ENCODE measurements around the gene TXNRD1.
"Not testable (repeated sequence)": the region's sequence is repeated elsewhere in the genome, so short reads cannot be mapped to it uniquely, and the experiment has no call there.

TXNRD1 gene

GRCh38 chr12:104197264-104197663 is 18.3 kb upstream of the TXNRD1 start:
- no peak for DNase-seq (ENCODE audit: low spot score)

GRCh38 chr12:104199964-104200363 is 15.6 kb upstream of the TXNRD1 start:
- DNase-seq (ENCODE audit: low spot score): no peak

GRCh38 chr12:104201238-104202001 is 14.2 kb upstream of the TXNRD1 start:
- peak; percentile 69 for DNase-seq (ENCODE audit: low spot score)

GRCh38 chr12:104204690-104205480 is 10.7 kb upstream of the TXNRD1 start:
- DNase-seq (ENCODE audit: low spot score): no peak

- DNase-seq (ENCODE audit: low spot score): no peak
Observed at GRCh38 chr12:104207416-104208205, 8.0 kb upstream of the TXNRD1 start.

GRCh38 chr12:104212516-104212915 is 3.1 kb upstream of the TXNRD1 start:
- no peak for DNase-seq (ENCODE audit: low spot score)

- no peak for DNase-seq (ENCODE audit: low spot score)
Observed at GRCh38 chr12:104213952-104214351, 1.6 kb upstream of the TXNRD1 start.

- DNase-seq (ENCODE audit: low spot score): no peak
Observed at GRCh38 chr12:104216521-104216924, 944 bp downstream of the TXNRD1 start.

GRCh38 chr12:104218506-104218905 is 2.9 kb downstream of the TXNRD1 start:
- DNase-seq (ENCODE audit: low spot score): not testable (repeated sequence)

- no peak for DNase-seq (ENCODE audit: low spot score)
Observed at GRCh38 chr12:104218935-104219334, 3.4 kb downstream of the TXNRD1 start.

- no peak for DNase-seq (ENCODE audit: low spot score)
Observed at GRCh38 chr12:104219361-104219892, 3.8 kb downstream of the TXNRD1 start.

GRCh38 chr12:104219908-104220404 is 4.4 kb downstream of the TXNRD1 start:
- peak; percentile 12 for DNase-seq (ENCODE audit: low spot score)

GRCh38 chr12:104220931-104221330 is 5.4 kb downstream of the TXNRD1 start:
- DNase-seq (ENCODE audit: low spot score): peak; percentile 32

- no peak for DNase-seq (ENCODE audit: low spot score)
Observed at GRCh38 chr12:104222976-104223375, 7.4 kb downstream of the TXNRD1 start.

GRCh38 chr12:104223712-104224111 is 8.1 kb downstream of the TXNRD1 start:
- no peak for DNase-seq (ENCODE audit: low spot score)

GRCh38 chr12:104226672-104227071 is 11.1 kb downstream of the TXNRD1 start:
- no peak for DNase-seq (ENCODE audit: low spot score)

- DNase-seq (ENCODE audit: low spot score): no peak
Observed at GRCh38 chr12:104230304-104231095, 14.9 kb downstream of the TXNRD1 start.

- DNase-seq (ENCODE audit: low spot score): no peak
Observed at GRCh38 chr12:104232609-104233280, 17.2 kb downstream of the TXNRD1 start.

- no peak for DNase-seq (ENCODE audit: low spot score)
Observed at GRCh38 chr12:104234926-104235499, 19.4 kb downstream of the TXNRD1 start.

- DNase-seq (ENCODE audit: low spot score): no peak
Observed at GRCh38 chr12:104237930-104238329, 22.4 kb downstream of the TXNRD1 start.
